Lower leg skin (tissue), 3 donors: ENCODE results near the gene DMRTA2.

Experiments
- CTCF ChIP-seq, 3 donors: fragments of 450-650 bp; IDR thresholded peaks; one replicate each; pipeline ENCODE4 v1.5.1; 2016; ENCODE audit warnings: antibody characterized with exemption in 3 of 3, mild to moderate bottlenecking in 3 of 3, moderate library complexity in 2 of 3
- POLR2A ChIP-seq, 2 donors: fragments of 450-650 bp; IDR thresholded peaks; one replicate each; pipeline ENCODE4 v1.6.1; 2016 to 2017; ENCODE audit warnings: antibody characterized with exemption in 2 of 2, mild to moderate bottlenecking in 1 of 2, moderate library complexity in 1 of 2

- TF ChIP-seq CTCF (IDR thresholded peaks at IDR 0.05) (no peak), POLR2A (IDR thresholded peaks at IDR 0.05) (no peak)
Measured at GRCh38 chr1:50471967-50472366, 48.7 kb upstream of the DMRTA2 start.
